ENCODE results near the gene HVCN1. TPM values are rescaled to one million over a fixed set of nuclear protein-coding genes. Genes with fewer than 3 reads are reported as not detected.

HVCN1 gene
- total RNA-seq, 1 donor from 2014 or later, result 21.3 TPM

DNA sequence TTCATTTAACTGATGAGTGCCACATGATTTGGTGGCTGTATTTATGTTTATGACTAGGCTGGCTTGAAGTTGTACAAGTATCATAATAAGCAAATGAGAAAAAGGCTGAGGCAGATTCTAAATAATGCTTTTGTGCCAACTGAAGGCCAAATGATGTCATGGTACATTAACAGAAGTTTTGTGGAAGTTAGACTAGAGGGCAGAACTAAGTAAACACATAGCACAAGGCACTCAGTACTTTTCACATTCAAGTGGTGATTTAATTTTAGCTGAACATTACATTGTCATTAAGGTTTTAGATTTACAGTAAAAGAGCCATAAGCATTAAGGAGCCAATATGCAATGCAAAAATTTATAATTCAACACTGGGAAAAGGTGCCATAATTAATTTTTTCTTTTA lies 32.7 kb upstream of the HVCN1 start:
- Histone ChIP-seq H3K27me3 (no peaks in the 10 kb centered on the region), H3K27ac (no peak overlapping the region), H3K4me3 (no peak overlapping the region), H3K36me3 (peaks cover 89% of the 10 kb centered on the region), H3K4me1 (no peaks in the 10 kb centered on the region), H3K9me3 (no peaks in the 10 kb centered on the region)
- TF ChIP-seq, protein P1, sequence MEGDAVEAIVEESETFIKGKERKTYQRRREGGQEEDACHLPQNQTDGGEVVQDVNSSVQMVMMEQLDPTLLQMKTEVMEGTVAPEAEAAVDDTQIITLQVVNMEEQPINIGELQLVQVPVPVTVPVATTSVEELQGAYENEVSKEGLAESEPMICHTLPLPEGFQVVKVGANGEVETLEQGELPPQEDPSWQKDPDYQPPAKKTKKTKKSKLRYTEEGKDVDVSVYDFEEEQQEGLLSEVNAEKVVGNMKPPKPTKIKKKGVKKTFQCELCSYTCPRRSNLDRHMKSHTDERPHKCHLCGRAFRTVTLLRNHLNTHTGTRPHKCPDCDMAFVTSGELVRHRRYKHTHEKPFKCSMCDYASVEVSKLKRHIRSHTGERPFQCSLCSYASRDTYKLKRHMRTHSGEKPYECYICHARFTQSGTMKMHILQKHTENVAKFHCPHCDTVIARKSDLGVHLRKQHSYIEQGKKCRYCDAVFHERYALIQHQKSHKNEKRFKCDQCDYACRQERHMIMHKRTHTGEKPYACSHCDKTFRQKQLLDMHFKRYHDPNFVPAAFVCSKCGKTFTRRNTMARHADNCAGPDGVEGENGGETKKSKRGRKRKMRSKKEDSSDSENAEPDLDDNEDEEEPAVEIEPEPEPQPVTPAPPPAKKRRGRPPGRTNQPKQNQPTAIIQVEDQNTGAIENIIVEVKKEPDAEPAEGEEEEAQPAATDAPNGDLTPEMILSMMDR (IDR thresholded peaks at IDR 0.05), result no peak
- intact Hi-C loops (cut with DNase I), result no loop called here
- ATAC-seq (no peak), DNase-seq (no peak)

DNA sequence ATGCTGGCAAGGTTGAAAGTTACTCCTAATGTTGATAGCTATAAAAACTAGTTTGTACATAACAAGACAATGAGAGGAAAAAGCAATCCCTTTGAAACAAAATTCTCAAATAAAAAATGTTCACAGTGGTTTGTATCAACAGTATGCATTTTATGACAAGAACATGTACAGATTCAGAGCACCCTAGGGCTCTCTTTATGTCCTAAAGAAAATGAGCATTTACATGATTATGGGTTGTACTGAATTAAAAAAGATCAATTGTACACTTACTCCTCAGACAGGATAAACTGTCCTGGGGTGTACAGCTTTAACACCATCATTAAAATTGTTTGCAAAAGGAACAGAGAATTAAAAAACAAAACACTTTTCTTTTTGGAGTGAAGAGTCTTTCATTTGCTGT lies 31.6 kb upstream of the HVCN1 start:
- Histone ChIP-seq H3K4me1 (no peaks in the 10 kb centered on the region), H3K4me3 (no peak overlapping the region), H3K9me3 (no peaks in the 10 kb centered on the region), H3K27ac (no peak overlapping the region), H3K36me3 (peaks cover 78% of the 10 kb centered on the region), H3K27me3 (no peaks in the 10 kb centered on the region)
- DNase-seq (no peak), ATAC-seq (no peak)
- intact Hi-C loops (cut with DNase I), result no loop called here
- TF ChIP-seq, protein P1 (IDR thresholded peaks at IDR 0.05), result no peak

DNA sequence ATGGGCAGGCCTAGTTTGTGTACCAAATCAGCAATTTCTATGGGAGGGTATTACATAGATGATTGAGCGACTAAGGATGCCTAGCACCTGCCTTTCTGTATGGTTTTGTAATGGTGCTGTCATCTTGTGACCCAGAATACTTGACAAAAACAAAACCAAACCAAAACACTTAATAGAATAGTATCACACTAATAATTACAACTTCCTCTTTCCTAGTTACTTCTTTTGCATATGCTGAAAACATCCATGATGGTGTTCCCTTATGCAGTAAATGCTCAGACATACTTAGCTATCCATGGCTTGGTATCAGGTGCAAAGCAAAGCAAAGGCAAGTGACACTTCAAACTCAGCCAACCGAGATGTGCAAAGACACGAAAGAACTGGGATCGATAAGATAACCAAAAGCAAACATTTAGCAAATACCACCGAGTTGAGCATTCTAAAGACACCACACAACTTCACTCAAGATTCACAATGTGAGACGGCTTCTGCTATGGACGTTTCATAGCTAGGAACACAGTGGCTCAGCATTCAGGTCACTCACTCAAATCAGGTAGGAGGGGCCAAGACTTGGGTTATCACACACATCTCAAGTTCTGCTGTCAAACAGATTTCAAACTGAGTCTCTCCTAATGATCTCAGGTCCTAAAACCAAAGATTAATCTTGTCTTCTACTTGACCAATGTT lies 29.4 kb upstream of the HVCN1 start:
- no peaks in the 10 kb centered on the region for H3K9me3 ChIP-seq
- DNase-seq, result no peak
- TF ChIP-seq, protein P1 (IDR thresholded peaks at IDR 0.05), result no peak
- no peaks in the 10 kb centered on the region for H3K27me3 ChIP-seq
- intact Hi-C loops (cut with DNase I), result no loop called here
- H3K4me3 ChIP-seq, result no peak overlapping the region
- H3K36me3 ChIP-seq, result peaks cover 58% of the 10 kb centered on the region
- ATAC-seq, result no peak
- no peaks in the 10 kb centered on the region for H3K4me1 ChIP-seq
- no peak overlapping the region for H3K27ac ChIP-seq

DNA sequence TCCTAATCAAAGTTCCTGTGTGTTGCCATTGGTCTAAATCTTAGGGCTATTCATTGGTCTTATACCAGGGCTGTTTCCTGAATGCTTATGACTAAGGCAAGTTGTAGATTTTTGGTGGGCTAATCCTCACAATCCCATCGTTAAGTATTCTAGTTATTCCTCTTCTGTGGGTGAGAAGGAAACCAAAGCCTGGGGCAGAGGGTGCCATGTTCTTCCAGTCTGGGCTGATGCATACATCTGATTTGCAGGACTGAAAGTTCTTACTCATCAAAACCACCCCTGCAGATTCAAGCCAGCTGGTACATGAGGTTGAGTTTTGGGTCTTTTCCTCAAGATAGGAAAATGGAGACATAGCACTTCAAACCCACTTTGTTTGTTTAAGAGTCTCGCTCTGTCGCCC lies 28.1 kb upstream of the HVCN1 start:
- no peaks in the 10 kb centered on the region for H3K9me3 ChIP-seq
- H3K4me3 ChIP-seq, result no peak overlapping the region
- H3K27me3 ChIP-seq, result no peaks in the 10 kb centered on the region
- intact Hi-C loops (cut with DNase I), result no loop called here
- no peak overlapping the region for H3K27ac ChIP-seq
- ATAC-seq, result no peak
- no peak for DNase-seq
- TF ChIP-seq, protein P1 (IDR thresholded peaks at IDR 0.05), result no peak
- H3K36me3 ChIP-seq, result peaks cover 45% of the 10 kb centered on the region
- H3K4me1 ChIP-seq, result no peaks in the 10 kb centered on the region

DNA sequence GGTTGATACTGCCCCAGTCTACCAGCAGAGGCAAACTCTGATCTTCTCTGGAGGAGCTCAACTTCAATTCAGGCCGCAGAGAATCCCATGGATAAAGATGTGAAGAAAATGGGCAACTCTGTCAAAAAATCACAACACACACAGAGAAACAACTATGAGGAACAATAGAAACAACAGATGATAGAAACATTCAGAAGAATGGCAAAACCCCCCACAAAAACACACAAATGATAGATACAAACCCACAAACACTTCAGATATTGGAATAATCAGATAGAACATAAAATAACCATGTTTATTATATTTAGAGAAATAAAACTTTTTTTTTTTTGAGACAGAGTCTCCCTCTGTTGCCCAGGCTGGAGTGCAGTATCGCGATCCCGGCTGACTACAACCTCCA lies 20.0 kb upstream of the HVCN1 start:
- intact Hi-C loops (cut with DNase I), result no loop called here
- H3K4me1 ChIP-seq, result no peaks in the 10 kb centered on the region
- H3K27me3 ChIP-seq, result no peaks in the 10 kb centered on the region
- no peak overlapping the region for H3K4me3 ChIP-seq
- no peaks in the 10 kb centered on the region for H3K9me3 ChIP-seq
- H3K36me3 ChIP-seq, result no peaks in the 10 kb centered on the region
- TF ChIP-seq, protein P1 (IDR thresholded peaks at IDR 0.05), result no peak
- DNase-seq, result no peak
- no peak overlapping the region for H3K27ac ChIP-seq
- ATAC-seq, result no peak

DNA sequence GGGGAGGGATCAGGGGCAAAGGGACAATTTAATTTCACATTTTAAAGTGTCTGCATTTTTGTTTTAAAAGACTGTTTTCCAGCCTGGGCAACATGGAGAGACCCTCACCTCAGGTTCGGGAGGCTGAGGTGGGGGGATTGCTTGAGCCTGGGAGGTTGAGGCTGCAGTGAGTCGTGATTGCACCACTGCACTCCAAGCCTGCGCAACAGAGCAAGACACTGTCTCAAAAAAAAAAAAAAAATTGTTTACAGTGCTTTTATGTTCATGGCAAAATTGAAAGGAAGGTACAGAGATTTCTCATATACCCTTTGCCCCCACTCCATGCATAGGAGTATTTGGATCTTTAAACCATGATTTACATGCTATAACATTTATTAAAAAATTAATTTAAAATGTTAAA lies 16.4 kb upstream of the HVCN1 start:
- intact Hi-C loops (cut with DNase I), result no loop called here
- H3K27ac ChIP-seq, result no peak overlapping the region
- ATAC-seq, result no peak

More for the DNA sequence above, 16.4 kb upstream of the HVCN1 start:
- H3K36me3 ChIP-seq, result no peaks in the 10 kb centered on the region
- H3K27me3 ChIP-seq, result no peaks in the 10 kb centered on the region
- no peaks in the 10 kb centered on the region for H3K9me3 ChIP-seq
- H3K4me3 ChIP-seq, result no peak overlapping the region
- DNase-seq, result no peak
- H3K4me1 ChIP-seq, result no peaks in the 10 kb centered on the region
- TF ChIP-seq, protein P1 (IDR thresholded peaks at IDR 0.05), result no peak

Measured in upper lobe of right lung (tissue), 1 donor.